Smooth muscle cell (in vitro differentiated cells): ENCODE data around the gene HHIPL1. TPM values are rescaled to one million over a fixed set of nuclear protein-coding genes. Genes with fewer than 3 reads are reported as not detected.

Source experiments
- DNase-seq: peaks from one replicate; lab custom pipeline; 2025; ENCODE audit not compliant: unreplicated experiment; lab: John Stamatoyannopoulos, UW
- H2AFZ ChIP-seq: fragments of 200-600 bp; sonication (generic); 2 replicates; pipeline ENCODE4 v1.6.0; 2016; ENCODE audit warnings: antibody characterized with exemption, low read depth, mild to moderate bottlenecking
- H3F3A ChIP-seq: fragments of 200-600 bp; sonication (generic); 2 replicates; pipeline ENCODE4 v1.6.0; 2017; ENCODE audit warnings: antibody characterized with exemption, low read depth
- H3K27ac ChIP-seq: fragments of 200-600 bp; sonication (generic); 2 replicates; pipeline ENCODE4 v1.5.1; 2016; ENCODE audit warnings: low read depth, mild to moderate bottlenecking
- H3K27me3 ChIP-seq: fragments of 200-600 bp; sonication (generic); 2 replicates; pipeline ENCODE4 v1.6.1; 2016; ENCODE audit warnings: low read depth, mild to moderate bottlenecking
- H3K36me3 ChIP-seq: fragments of 200-600 bp; sonication (generic); 2 replicates; pipeline ENCODE4 v1.5.1; 2016; ENCODE audit warnings: low read depth
- H3K4me1 ChIP-seq: fragments of 200-600 bp; sonication (generic); 2 replicates; pipeline ENCODE4 v1.5.1; 2016; ENCODE audit warnings: low read depth
- H3K4me2 ChIP-seq: fragments of 200-600 bp; sonication (generic); 2 replicates; pipeline ENCODE4 v1.6.0; 2016; ENCODE audit warnings: mild to moderate bottlenecking
- H3K4me3 ChIP-seq: fragments of 200-600 bp; sonication (generic); 2 replicates; pipeline ENCODE4 v1.5.1; 2016; ENCODE audit warnings: mild to moderate bottlenecking
- H3K79me2 ChIP-seq: fragments of 200-600 bp; sonication (generic); 2 replicates; pipeline ENCODE4 v1.6.0; 2016; ENCODE audit warnings: low read depth, mild to moderate bottlenecking
- H3K9ac ChIP-seq: fragments of 200-600 bp; sonication (generic); 2 replicates; pipeline ENCODE4 v1.6.0; 2016; ENCODE audit warnings: low read depth
- H3K9me3 ChIP-seq: fragments of 200-600 bp; sonication (generic); replicated peaks from 2 replicates; pipeline ENCODE4 v1.5.1; 2016; ENCODE audit warnings: low read depth
- H4K20me1 ChIP-seq: fragments of 200-600 bp; sonication (generic); 2 replicates; pipeline ENCODE4 v1.6.0; 2016; ENCODE audit warnings: low read depth
- WGBS: methylation state at CpG from one replicate; pipeline ENCODE4 v1.1.7; 2016; ENCODE audit warnings: low lambda C conversion rate; 5-methylcytosine and 5-hydroxymethylcytosine counted together
- polyA plus RNA-seq: library from polyadenylated mRNA; unstranded; fragments of >200 nt; fragmentation: Nextera tagmentation; extraction: Ambion mirVana; gene quantifications from 2 replicates; pipeline ENCODE4 v1.2.1, GENCODE V29; 2016
- total RNA-seq: library from RNA; depleted of rRNA; stranded (reverse); fragments of >200 nt; gene quantifications from 2 replicates; pipeline ENCODE4 v1.2.3, GENCODE V29; 2014
- TF ChIP-seq, protein P1 (sequence below): fragments of 200-600 bp; sonication (generic); IDR thresholded peaks from 2 replicates; pipeline ENCODE4 v1.5.1; 2017; ENCODE audit warnings: borderline replicate concordance, mild to moderate bottlenecking, antibody characterized with exemption; ENCODE audit not compliant: insufficient read depth, poor library complexity, severe bottlenecking

The HHIPL1 gene
- total and polyA plus RNA-seq, 2 experiments from 2014 or later: 9.6 to 11.9 TPM

DNA sequence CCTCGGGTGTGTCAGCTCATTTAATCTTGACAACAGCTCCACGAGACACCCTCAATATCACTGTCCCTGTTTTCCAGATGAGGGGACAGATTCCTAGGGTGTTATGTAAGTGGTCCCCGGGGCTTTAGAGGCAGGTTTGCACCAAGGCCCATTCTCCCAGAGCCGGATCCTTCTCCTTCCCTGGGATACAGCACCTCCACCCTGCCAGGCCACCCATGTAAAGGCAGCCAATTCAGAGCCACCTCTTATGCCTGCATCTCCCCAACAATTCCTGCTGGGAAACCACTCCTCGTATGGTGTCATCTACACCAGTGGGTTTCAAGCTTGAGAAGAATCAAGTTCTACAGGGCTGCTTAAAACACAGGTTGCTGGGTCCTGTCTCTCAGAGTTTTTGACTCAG is 35.1 kb downstream of the HHIPL1 start:
- Histone ChIP-seq H3K79me2 (no peaks in the 10 kb centered on the region), H3K27ac (no peak overlapping the region), H3F3A (no peaks in the 10 kb centered on the region), H4K20me1 (no peaks in the 10 kb centered on the region), H3K36me3 (no peaks in the 10 kb centered on the region), H2AFZ (no peak overlapping the region), H3K9ac (no peak overlapping the region), H3K4me3 (no peak overlapping the region), H3K4me2 (no peak overlapping the region), H3K4me1 (peaks cover 3% of the 10 kb centered on the region), H3K27me3 (no peaks in the 10 kb centered on the region), H3K9me3 (no peaks in the 10 kb centered on the region)
- 82% methylated on average over 5 of the region's 5 CpGs for WGBS
- TF ChIP-seq, protein P1, sequence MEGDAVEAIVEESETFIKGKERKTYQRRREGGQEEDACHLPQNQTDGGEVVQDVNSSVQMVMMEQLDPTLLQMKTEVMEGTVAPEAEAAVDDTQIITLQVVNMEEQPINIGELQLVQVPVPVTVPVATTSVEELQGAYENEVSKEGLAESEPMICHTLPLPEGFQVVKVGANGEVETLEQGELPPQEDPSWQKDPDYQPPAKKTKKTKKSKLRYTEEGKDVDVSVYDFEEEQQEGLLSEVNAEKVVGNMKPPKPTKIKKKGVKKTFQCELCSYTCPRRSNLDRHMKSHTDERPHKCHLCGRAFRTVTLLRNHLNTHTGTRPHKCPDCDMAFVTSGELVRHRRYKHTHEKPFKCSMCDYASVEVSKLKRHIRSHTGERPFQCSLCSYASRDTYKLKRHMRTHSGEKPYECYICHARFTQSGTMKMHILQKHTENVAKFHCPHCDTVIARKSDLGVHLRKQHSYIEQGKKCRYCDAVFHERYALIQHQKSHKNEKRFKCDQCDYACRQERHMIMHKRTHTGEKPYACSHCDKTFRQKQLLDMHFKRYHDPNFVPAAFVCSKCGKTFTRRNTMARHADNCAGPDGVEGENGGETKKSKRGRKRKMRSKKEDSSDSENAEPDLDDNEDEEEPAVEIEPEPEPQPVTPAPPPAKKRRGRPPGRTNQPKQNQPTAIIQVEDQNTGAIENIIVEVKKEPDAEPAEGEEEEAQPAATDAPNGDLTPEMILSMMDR: no peak
- DNase-seq: no peak

DNA sequence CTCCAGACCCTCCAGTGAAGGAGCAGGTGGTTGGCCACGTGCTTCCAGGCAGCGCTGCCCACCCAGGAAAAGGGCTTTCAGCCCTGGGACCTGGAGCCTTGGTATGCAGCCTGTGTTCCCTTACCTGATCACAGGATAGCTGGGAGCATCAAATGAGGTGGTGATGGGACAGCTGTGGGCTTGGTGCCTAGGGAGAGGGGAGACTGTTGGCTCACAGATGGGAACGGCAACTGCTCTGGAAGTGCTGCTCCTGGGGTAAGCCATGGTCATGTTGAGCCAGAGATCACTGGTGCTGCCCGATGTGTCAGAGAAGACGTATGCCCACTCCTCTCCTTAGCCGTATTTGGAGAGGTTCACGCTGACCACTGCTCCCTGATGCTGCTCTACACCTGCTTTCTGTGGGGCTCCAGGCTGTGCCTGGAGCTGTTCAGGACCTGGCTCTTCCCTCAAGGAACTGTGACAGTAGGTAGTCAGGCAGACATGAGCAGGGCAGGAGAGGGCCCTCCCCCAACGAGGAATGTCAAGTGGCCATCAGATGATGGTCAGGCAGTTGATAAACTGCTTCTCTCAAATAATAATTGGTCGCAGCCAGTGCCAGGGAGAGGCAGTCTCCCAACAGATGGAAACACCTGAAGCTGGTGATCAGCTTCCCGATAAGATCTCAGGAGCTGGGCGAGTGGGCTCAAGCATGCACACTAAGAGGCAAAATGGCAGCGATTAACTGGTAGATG is 36.3 kb downstream of the HHIPL1 start:
- no peak overlapping the region for H3K4me3 ChIP-seq

DNA sequence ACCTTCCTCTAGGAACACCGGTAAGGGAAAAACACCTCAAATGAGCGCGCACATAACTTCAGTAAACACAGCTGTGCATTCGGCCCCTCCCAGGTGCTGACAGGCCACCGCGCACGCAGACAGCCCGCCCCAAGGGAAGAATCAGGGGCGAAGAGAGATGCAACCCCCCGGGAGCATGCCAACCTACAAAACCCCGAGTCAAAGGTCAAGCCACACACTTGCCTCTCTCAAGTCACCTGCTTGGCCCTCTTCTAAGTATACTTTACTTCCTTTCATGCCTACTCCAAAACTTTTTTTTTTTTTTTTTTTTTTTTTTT is 36.9 kb downstream of the HHIPL1 start:
- TF ChIP-seq, protein P1: no peak
- no peaks in the 10 kb centered on the region for H3F3A ChIP-seq
- no peaks in the 10 kb centered on the region for H4K20me1 ChIP-seq
- H3K9ac ChIP-seq: no peak overlapping the region
- peaks cover 4% of the 10 kb centered on the region for H3K27me3 ChIP-seq
- no peak overlapping the region for H3K4me3 ChIP-seq
- WGBS: 98% methylated on average over 11 of the region's 11 CpGs
- H3K27ac ChIP-seq: no peak overlapping the region
- peaks cover 3% of the 10 kb centered on the region for H3K4me1 ChIP-seq
- H2AFZ ChIP-seq: no peak overlapping the region
- H3K4me2 ChIP-seq: no peak overlapping the region
- no peaks in the 10 kb centered on the region for H3K36me3 ChIP-seq
- no peaks in the 10 kb centered on the region for H3K79me2 ChIP-seq
- no peaks in the 10 kb centered on the region for H3K9me3 ChIP-seq
- no peak for DNase-seq

More for the DNA sequence above, 36.3 kb downstream of the HHIPL1 start:
- WGBS: 91% methylated on average over 12 of the region's 12 CpGs
- H3K27ac ChIP-seq: no peak overlapping the region
- no peak overlapping the region for H3K9ac ChIP-seq
- TF ChIP-seq, protein P1: no peak
- H3K36me3 ChIP-seq: no peaks in the 10 kb centered on the region
- H4K20me1 ChIP-seq: no peaks in the 10 kb centered on the region
- peaks cover 3% of the 10 kb centered on the region for H3K4me1 ChIP-seq
- H3K79me2 ChIP-seq: no peaks in the 10 kb centered on the region
- no peaks in the 10 kb centered on the region for H3K9me3 ChIP-seq
- no peak overlapping the region for H3K4me2 ChIP-seq
- H3F3A ChIP-seq: no peaks in the 10 kb centered on the region
- no peaks in the 10 kb centered on the region for H3K27me3 ChIP-seq
- H2AFZ ChIP-seq: no peak overlapping the region
- DNase-seq: no peak
